EH (cell line): Measurements from ENCODE around the gene JAK3.
A peak's percentile ranks its signal among the peaks of the same experiment; 100 is the strongest.
"Not testable (repeated sequence)": the region's sequence is repeated elsewhere in the genome, so short reads cannot be mapped to it uniquely, and the experiment has no call there.

Experiments
- DNase-seq: peaks from one replicate; pipeline ENCODE4 v3.0.0-alpha.2; 2015; ENCODE audit warnings: low read depth

JAK3 gene

GRCh38 chr19:17777840-17778239, 69.9 kb downstream of the JAK3 start:
- not testable (repeated sequence) for DNase-seq

GRCh38 chr19:17775991-17776803, 71.6 kb downstream of the JAK3 start:
- no peak for DNase-seq

- peak; percentile 54 for DNase-seq
These were observed 72.4 kb downstream of the JAK3 start for GRCh38 chr19:17775245-17775927.
